ENCODE measurements around the gene CLCNKB.

Gene CLCNKB

GRCh38 chr1:16015960-16016901 is 27.4 kb upstream of the CLCNKB start:
- peak overlapping the region; percentile 93 for H2AK5ac ChIP-seq (ENCODE audit: low read depth, low read length)
- H2AFZ ChIP-seq (ENCODE audit: low read length), result no peak overlapping the region
- no peak overlapping the region for H4K8ac ChIP-seq (ENCODE audit: low read depth, low read length)
- H3K4me2 ChIP-seq (ENCODE audit: insufficient read depth, low read length, poor library complexity, severe bottlenecking), result no peak overlapping the region
- peak overlapping the region; percentile 37 for H3K23ac ChIP-seq (ENCODE audit: low read depth, low read length, poor library complexity)
- peak overlapping the region; percentile 87 for H2BK15ac ChIP-seq (ENCODE audit: low read length)
- H3K79me1 ChIP-seq (ENCODE audit: low read depth, low read length), result peaks cover 2% of the 10 kb centered on the region
- H3K27ac ChIP-seq (replicated peaks; ENCODE audit: low read length), result no peak overlapping the region
- no peak for DNase-seq (ENCODE audit: low spot score)
- H4K91ac ChIP-seq (ENCODE audit: low read depth, low read length, poor library complexity), result no peak overlapping the region
- peaks cover 11 to 22% of the 10 kb centered on the region in 2 donors for H3K4me1 ChIP-seq (ENCODE audit: control insufficient read depth in 2 of 2, insufficient read depth in 1 of 2, low read depth in 1 of 2, low read length in 2 of 2)
- WGBS, 2 donors (ENCODE audit: extremely low coverage in 2 of 2, insufficient read length in 2 of 2, insufficient replicate concordance in 1 of 2), result no CpG with 5 or more reads among the region's 23 CpGs
- no peak overlapping the region for H3K4me3 ChIP-seq (ENCODE audit: low read length in 2 of 2)
- no peak overlapping the region for H3K9ac ChIP-seq (ENCODE audit: low read depth, low read length, poor library complexity)
- peak overlapping the region; percentile 22 for H2BK5ac ChIP-seq (ENCODE audit: low read length)
- H2BK120ac ChIP-seq (ENCODE audit: low read depth, low read length), result peak overlapping the region; percentile 52
- no peak overlapping the region for H3K4ac ChIP-seq (ENCODE audit: low read length)
- peak overlapping the region; percentile 71 for H3K14ac ChIP-seq (ENCODE audit: low read length)
- H3K27me3 ChIP-seq (ENCODE audit: control insufficient read depth in 3 of 3, insufficient read depth in 3 of 3, low read depth in 1 of 3, low read length in 3 of 3), result peaks cover 0 to 91% (median 31%) of the 10 kb centered on the region in 3 experiments
- peak overlapping the region; percentile 19 for H2BK12ac ChIP-seq (ENCODE audit: low read length)
- no peaks in the 10 kb centered on the region for H3K36me3 ChIP-seq (replicated peaks in 1 of 2; ENCODE audit: control insufficient read depth in 2 of 2, insufficient read depth in 2 of 2, low read length in 2 of 2)
- H3K9me3 ChIP-seq (replicated peaks in 1 of 2; ENCODE audit: control insufficient read depth in 2 of 2, insufficient read depth in 1 of 2, low read depth in 1 of 2, low read length in 2 of 2), result no peaks in the 10 kb centered on the region
- H3K18ac ChIP-seq (ENCODE audit: low read length), result peak overlapping the region; percentile 19

- Histone ChIP-seq H3K9me3 (replicated peaks in 1 of 2; ENCODE audit: control insufficient read depth in 2 of 2, insufficient read depth in 1 of 2, low read depth in 1 of 2, low read length in 2 of 2) (no peaks in the 10 kb centered on the region), H2AFZ (ENCODE audit: low read length) (no peak overlapping the region), H2AK5ac (ENCODE audit: low read depth, low read length) (peak overlapping the region; percentile 47), H3K27ac (replicated peaks; ENCODE audit: low read length) (no peak overlapping the region), H3K18ac (ENCODE audit: low read length) (peak overlapping the region; percentile 11), H4K91ac (ENCODE audit: low read depth, low read length, poor library complexity) (no peak overlapping the region), H2BK15ac (ENCODE audit: low read length) (peak overlapping the region; percentile 87), H2BK120ac (ENCODE audit: low read depth, low read length) (no peak overlapping the region), H3K4me2 (ENCODE audit: insufficient read depth, low read length, poor library complexity, severe bottlenecking) (no peak overlapping the region), H2BK5ac (ENCODE audit: low read length) (no peak overlapping the region), H3K9ac (ENCODE audit: low read depth, low read length, poor library complexity) (no peak overlapping the region), H3K14ac (ENCODE audit: low read length) (peak overlapping the region; percentile 21), H3K4ac (ENCODE audit: low read length) (no peak overlapping the region), H4K8ac (ENCODE audit: low read depth, low read length) (no peak overlapping the region), H2BK12ac (ENCODE audit: low read length) (no peak overlapping the region), H3K36me3 (replicated peaks in 1 of 2; ENCODE audit: control insufficient read depth in 2 of 2, insufficient read depth in 2 of 2, low read length in 2 of 2) (no peaks in the 10 kb centered on the region), H3K79me1 (ENCODE audit: low read depth, low read length) (peaks cover 2% of the 10 kb centered on the region), H3K27me3 (ENCODE audit: control insufficient read depth in 3 of 3, insufficient read depth in 3 of 3, low read depth in 1 of 3, low read length in 3 of 3) (peaks cover 0 to 94% (median 30%) of the 10 kb centered on the region in 3 experiments), H3K4me1 (ENCODE audit: control insufficient read depth in 2 of 2, insufficient read depth in 1 of 2, low read depth in 1 of 2, low read length in 2 of 2) (peaks cover 11 to 22% of the 10 kb centered on the region in 2 donors), H3K23ac (ENCODE audit: low read depth, low read length, poor library complexity) (no peak overlapping the region), H3K4me3 (ENCODE audit: low read length in 2 of 2) (no peak overlapping the region)
- no CpG with 5 or more reads among the region's 10 CpGs for WGBS, 2 donors (ENCODE audit: extremely low coverage in 2 of 2, insufficient read length in 2 of 2, insufficient replicate concordance in 1 of 2)
- no peak for DNase-seq (ENCODE audit: low spot score)
Measured at GRCh38 chr1:16017076-16017460, 26.5 kb upstream of the CLCNKB start.

GRCh38 chr1:16017461-16018303 is 25.9 kb upstream of the CLCNKB start, which contains the start of gene HSPB7:
HSPB7 (minus strand) TSS chr1:16018043; CDS start chr1:16017963, 80 bp downstream.
- Histone ChIP-seq H2BK12ac (ENCODE audit: low read length) (peak within 1 kb of the TSS; percentile 77), H2AK5ac (ENCODE audit: low read depth, low read length) (peak within 1 kb of the TSS; percentile 53), H2BK5ac (ENCODE audit: low read length) (no peak within 1 kb of the TSS), H3K14ac (ENCODE audit: low read length) (peak within 1 kb of the TSS; percentile 21), H3K27me3 (ENCODE audit: control insufficient read depth in 3 of 3, insufficient read depth in 3 of 3, low read depth in 1 of 3, low read length in 3 of 3) (peaks cover 0 to 94% (median 24%) of the 10 kb centered on the region in 3 experiments), H2BK120ac (ENCODE audit: low read depth, low read length) (no peak within 1 kb of the TSS), H4K91ac (ENCODE audit: low read depth, low read length, poor library complexity) (peak within 1 kb of the TSS; percentile 13), H3K4ac (ENCODE audit: low read length) (no peak within 1 kb of the TSS), H2AFZ (ENCODE audit: low read length) (peak within 1 kb of the TSS; percentile 56), H3K27ac (replicated peaks; ENCODE audit: low read length) (no peak within 1 kb of the TSS), H2BK15ac (ENCODE audit: low read length) (peak within 1 kb of the TSS; percentile 87), H3K36me3 (replicated peaks in 1 of 2; ENCODE audit: control insufficient read depth in 2 of 2, insufficient read depth in 2 of 2, low read length in 2 of 2) (no peaks in the 10 kb centered on the region), H3K23ac (ENCODE audit: low read depth, low read length, poor library complexity) (peak within 1 kb of the TSS; percentile 35), H3K79me1 (ENCODE audit: low read depth, low read length) (peaks cover 2% of the 10 kb centered on the region), H3K9ac (ENCODE audit: low read depth, low read length, poor library complexity) (peak within 1 kb of the TSS; percentile 9), H3K4me3 (ENCODE audit: low read length in 2 of 2) (no peak within 1 kb of the TSS), H3K18ac (ENCODE audit: low read length) (peak within 1 kb of the TSS; percentile 38), H4K8ac (ENCODE audit: low read depth, low read length) (no peak within 1 kb of the TSS), H3K4me1 (ENCODE audit: control insufficient read depth in 2 of 2, insufficient read depth in 1 of 2, low read depth in 1 of 2, low read length in 2 of 2) (peaks cover 9 to 22% of the 10 kb centered on the region in 2 donors), H3K4me2 (ENCODE audit: insufficient read depth, low read length, poor library complexity, severe bottlenecking) (no peak within 1 kb of the TSS), H3K9me3 (replicated peaks in 1 of 2; ENCODE audit: control insufficient read depth in 2 of 2, insufficient read depth in 1 of 2, low read depth in 1 of 2, low read length in 2 of 2) (no peaks in the 10 kb centered on the region)
- no CpG with 5 or more reads among the region's 37 CpGs for WGBS, 2 donors (ENCODE audit: extremely low coverage in 2 of 2, insufficient read length in 2 of 2, insufficient replicate concordance in 1 of 2)
- no peak for DNase-seq (ENCODE audit: low spot score)

Measured in neuronal stem cell (in vitro differentiated cells).